ENCODE data around the gene ARHGAP42. TPM values are rescaled to one million over a fixed set of nuclear protein-coding genes. Genes with fewer than 3 reads are reported as not detected.

ARHGAP42 gene
- total RNA-seq, 4 donors from 2014 or later, result 7.6 to 22.2 (median 14.6) TPM

DNA sequence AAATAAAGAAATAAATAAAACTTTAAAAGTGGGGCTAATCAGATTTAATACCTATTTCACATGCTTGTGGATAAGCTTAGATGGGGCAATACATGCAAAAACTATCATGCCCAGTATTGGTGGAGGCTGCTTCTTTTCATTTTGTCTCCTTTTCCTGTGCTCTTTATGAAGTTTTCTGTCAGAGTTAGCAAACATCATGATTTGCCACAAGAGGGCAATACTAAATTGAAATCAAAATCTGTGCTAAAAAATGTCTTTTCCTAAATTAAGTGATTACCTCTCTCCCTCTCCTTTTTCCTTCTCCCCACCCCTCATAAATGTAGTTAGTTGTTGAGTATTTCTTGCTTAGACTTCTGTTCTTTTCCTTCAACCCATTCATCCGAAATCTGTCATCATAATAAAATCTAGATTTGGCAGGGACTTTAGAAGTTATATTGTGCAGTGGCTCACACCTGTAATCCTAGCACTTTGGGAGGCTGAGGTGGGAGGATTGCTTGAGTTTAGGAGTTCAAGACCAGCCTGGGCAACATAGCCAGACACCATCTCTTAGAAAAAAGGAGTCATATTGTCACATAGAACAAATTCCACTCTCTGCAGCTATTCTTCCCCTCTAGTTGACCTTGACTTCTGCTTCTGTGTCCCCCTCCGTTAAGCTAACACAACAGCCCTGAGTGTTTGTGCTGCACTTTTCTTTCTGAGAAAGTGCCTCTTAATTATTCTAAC is 4.7 kb upstream of the ARHGAP42 start:
- TF ChIP-seq POLR2A (IDR thresholded peaks at IDR 0.05), result no peak
- TF ChIP-seq, protein P1, sequence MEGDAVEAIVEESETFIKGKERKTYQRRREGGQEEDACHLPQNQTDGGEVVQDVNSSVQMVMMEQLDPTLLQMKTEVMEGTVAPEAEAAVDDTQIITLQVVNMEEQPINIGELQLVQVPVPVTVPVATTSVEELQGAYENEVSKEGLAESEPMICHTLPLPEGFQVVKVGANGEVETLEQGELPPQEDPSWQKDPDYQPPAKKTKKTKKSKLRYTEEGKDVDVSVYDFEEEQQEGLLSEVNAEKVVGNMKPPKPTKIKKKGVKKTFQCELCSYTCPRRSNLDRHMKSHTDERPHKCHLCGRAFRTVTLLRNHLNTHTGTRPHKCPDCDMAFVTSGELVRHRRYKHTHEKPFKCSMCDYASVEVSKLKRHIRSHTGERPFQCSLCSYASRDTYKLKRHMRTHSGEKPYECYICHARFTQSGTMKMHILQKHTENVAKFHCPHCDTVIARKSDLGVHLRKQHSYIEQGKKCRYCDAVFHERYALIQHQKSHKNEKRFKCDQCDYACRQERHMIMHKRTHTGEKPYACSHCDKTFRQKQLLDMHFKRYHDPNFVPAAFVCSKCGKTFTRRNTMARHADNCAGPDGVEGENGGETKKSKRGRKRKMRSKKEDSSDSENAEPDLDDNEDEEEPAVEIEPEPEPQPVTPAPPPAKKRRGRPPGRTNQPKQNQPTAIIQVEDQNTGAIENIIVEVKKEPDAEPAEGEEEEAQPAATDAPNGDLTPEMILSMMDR (IDR thresholded peaks at IDR 0.05), result no peak
- WGBS, 2 donors, result 64 to 72% methylated on average over 2 of the region's 2 CpGs
- intact Hi-C loops (cut with DNase I; ENCODE audit: low total_unique reads), result loop anchor here (5.0 kb wide), 1 partner anchor 165 kb away; no protein-coding TSS in a partner anchor

DNA sequence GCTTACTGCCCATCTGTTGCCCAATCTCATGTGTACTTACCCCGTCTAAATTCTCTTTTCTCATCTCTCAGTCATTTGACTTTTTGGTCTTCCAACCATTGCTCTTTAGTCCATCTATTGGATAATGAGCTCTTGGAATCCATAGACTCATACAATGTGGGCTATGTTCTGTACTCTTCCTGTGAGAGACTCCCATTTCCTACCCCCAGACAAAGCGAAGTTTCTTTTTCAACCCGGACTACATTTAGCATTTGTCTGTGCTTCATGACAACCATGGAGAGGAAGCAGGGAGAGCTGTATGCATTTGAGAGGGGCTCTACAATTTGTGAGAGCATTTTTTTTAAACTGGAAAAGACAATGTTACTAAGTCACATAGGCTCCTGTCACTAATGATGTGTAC is 4.0 kb upstream of the ARHGAP42 start:
- no peak for TF ChIP-seq POLR2A (IDR thresholded peaks at IDR 0.05)
- TF ChIP-seq, protein P1 (IDR thresholded peaks at IDR 0.05), result no peak
- H3K4me3 ChIP-seq (ENCODE audit: low read depth, poor library complexity, severe bottlenecking), result no peak overlapping the region
- intact Hi-C loops (cut with DNase I; ENCODE audit: low total_unique reads), result loop anchor here (5.0 kb wide), 1 partner anchor 164 kb away; no protein-coding TSS in a partner anchor
- 80 to 83% methylated on average over 3 of the region's 3 CpGs for WGBS, 2 donors
- DNase-seq (ENCODE audit: low spot score in 2 of 2), result no peak

More for the DNA sequence above, 4.7 kb upstream of the ARHGAP42 start:
- DNase-seq (ENCODE audit: low spot score in 2 of 2), result no peak
- H3K4me3 ChIP-seq (ENCODE audit: low read depth, poor library complexity, severe bottlenecking), result no peak overlapping the region

DNA sequence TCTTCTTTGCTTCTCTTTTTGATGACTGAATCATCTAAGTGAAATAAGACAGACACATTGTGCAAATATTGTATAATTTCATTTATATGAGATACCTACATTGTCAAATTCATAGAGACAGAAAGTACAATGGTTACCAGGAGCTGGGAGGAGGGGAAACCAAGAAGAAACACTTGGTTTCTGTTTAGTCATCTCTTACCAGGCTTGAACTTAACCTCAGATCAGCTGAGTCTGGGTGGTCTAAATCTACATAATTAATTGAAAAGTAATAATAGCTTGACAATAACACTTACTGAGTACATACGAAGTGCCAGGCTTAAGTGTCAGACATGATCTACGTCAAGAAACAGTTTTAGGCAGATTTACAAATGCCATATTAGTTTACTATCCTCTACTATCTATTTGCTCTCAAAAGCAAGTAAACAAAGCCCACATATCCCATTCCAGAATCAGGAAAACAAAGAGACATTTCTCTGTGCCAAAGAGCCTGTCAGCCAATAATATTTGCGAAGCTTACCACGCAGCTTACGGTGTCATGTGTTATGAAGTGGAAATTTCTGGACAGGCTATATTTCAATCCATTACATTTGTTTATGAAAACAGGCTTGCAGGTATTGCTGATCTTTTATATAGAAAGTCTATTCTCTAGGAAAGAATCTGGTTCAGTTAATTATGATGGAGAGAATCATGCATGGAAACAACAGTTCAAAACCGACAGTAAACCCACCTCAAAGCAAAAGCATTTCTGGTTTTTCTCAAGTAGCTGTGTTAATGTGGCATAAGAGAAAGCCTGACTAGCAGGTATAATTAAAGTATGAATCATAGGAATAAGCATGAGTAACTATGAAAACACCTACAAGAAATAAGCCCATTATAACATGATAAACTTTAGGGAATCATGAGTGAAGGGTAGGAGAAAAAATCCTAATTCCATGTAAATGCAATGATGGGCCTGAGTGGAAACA is 2.7 kb upstream of the ARHGAP42 start:
- no peak for DNase-seq (ENCODE audit: low spot score in 2 of 2)
- WGBS, 2 donors, result 38 to 50% methylated on average over 6 of the region's 6 CpGs
- intact Hi-C loops (cut with DNase I; ENCODE audit: low total_unique reads), result loop anchor here (5.0 kb wide), 1 partner anchor 163 kb away; no protein-coding TSS in a partner anchor
- no peak for TF ChIP-seq POLR2A (IDR thresholded peaks at IDR 0.05)
- TF ChIP-seq, protein P1 (IDR thresholded peaks at IDR 0.05), result no peak
- no peak overlapping the region for H3K4me3 ChIP-seq (ENCODE audit: low read depth, poor library complexity, severe bottlenecking)

DNA sequence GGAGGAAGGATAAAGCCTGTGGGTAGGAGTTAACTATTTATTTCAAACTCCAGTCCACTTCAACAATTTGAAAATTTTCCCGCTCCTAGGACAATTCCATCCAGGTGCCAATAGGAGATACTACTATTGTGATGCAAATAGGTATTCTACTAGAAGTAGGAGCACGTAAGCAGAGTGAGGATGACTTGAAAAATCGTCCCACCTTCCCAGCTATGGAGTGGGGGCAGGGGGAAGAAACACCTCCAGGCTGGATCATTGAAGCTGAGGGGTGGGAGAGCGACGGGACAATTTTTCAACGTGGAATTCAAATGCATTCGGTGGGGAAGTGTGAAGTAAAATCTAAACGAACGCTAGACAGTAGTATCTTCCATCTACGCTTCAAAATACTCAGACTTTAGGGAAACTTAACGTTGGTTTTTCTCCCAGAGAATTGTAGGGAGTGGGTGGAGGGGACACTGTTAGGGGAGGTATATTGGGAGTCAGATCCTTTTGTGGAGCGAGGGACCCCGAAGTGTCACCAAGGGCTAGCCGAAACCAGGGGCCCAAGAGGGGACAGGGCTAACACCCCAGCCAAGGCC is 523 bp upstream of the ARHGAP42 start:
- WGBS, 2 donors, result 47 to 50% methylated on average over 14 of the region's 14 CpGs
- peak overlapping the region; percentile 81 for H3K4me3 ChIP-seq (ENCODE audit: low read depth, poor library complexity, severe bottlenecking)
- no peak for TF ChIP-seq POLR2A (IDR thresholded peaks at IDR 0.05)
- TF ChIP-seq, protein P1 (IDR thresholded peaks at IDR 0.05), result no peak
- no peak for DNase-seq (ENCODE audit: low spot score in 2 of 2)
- intact Hi-C loops (cut with DNase I; ENCODE audit: low total_unique reads), result no loop called here

DNA sequence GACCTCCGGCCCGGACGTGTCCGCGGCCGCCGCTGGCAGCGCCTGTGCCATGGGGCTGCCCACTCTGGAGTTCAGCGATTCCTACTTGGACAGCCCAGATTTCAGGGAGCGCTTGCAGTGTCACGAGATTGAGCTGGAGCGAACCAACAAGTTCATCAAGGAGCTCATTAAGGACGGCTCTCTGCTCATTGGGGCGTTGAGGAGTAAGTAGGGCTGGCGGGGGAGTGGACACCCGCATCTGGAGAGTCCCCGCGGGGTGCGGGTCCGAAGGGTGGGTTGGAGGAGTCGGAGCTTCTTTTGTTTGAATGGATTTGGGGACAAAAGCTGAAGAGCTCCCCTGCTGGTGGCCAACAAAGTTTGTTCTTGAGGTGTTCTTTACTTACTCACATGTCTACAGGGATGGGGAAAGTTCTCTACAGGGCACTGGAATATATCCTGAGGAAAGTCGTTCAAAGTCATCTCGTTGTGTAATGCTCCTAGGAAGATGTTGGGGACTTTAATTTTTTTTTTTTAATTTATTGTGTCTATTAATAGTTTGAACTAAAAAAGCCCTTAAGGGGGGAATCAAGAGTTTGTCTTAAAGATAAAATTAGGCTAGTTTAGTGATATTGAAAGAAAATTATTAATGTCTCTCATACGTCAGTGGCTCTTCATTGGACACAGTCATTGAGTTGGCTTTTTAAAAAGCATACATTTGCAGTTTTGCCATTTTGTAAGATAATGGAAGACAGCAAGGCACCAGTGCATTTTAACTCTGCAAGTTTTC is 725 bp downstream of the ARHGAP42 start:
- 1% methylated on average over 14 to 16 of the region's 24 CpGs for WGBS, 2 donors
- DNase-seq (ENCODE audit: low spot score in 2 of 2), result peak in 1 of 2 donors; percentile 52
- intact Hi-C loops (cut with DNase I; ENCODE audit: low total_unique reads), result no loop called here
- TF ChIP-seq, protein P1 (IDR thresholded peaks at IDR 0.05), result no peak
- no peak for TF ChIP-seq POLR2A (IDR thresholded peaks at IDR 0.05)
- H3K4me3 ChIP-seq (ENCODE audit: low read depth, poor library complexity, severe bottlenecking), result peak overlapping the region; percentile 81
